ENCODE measurements around the gene UCP2.

DNA sequence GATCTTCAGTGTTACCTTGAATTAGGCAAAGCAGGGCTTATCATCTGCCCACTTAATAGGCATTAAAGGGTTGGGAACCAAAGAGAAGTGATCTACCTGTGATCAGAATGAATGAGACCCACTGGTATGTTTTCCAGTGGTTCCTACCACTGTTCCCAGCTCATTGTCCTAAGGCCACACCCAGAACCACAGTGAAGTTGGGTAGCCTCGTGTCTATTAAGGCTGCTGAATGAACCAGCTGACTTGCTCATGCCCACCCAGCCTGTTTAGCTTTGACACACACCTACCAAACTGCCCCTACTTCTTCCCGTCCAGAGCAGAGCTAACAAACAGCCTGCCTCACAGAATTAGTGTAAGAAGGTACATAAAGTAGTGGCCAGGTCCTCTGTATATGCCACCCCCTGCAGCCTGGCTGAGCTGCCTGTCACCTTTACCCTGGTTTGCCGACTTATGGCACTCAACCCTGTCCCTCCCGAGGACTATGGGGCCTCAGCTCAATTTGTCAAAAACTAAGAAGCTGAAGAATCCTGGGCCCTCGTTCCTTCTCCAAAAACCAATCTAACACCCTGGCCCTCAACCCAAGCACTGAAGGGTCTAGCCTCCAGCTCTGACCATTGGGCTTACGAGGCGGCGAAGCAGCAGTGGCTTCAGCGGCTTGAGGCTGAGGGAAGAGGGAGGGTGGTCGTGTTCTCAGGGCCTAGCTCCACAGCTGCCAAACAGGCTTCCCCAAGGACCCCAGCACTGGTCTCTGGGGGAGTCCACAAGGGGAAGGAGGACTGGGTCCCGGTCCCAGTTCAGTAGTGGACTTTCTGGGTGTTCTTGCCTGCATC, 9.8 kb downstream of the UCP2 start:
- no peak for TF ChIP-seq CTCF (IDR thresholded peaks at IDR 0.05)
- TF ChIP-seq EZH2phosphoT487 (IDR thresholded peaks at IDR 0.05), result no peak

All from neural progenitor cell (in vitro differentiated cells).